ENCODE data around the gene MT1M. TPM values are rescaled to one million over a fixed set of nuclear protein-coding genes. Genes with fewer than 3 reads are reported as not detected.
"Not testable (repeated sequence)": the region's sequence is repeated elsewhere in the genome, so short reads cannot be mapped to it uniquely, and the experiment has no call there.

The MT1M gene
- total RNA-seq, 1 donor: 10.3 TPM

GRCh38 chr16:56657555-56658326, 25.3 kb downstream of the MT1M start, which contains the start of gene MT1F:
Gene MT1F, plus strand, starts transcription at chr16:56657959. Its CDS starts 100 bp downstream, at chr16:56658059.
- no peak for TF ChIP-seq CTCF (IDR thresholded peaks at IDR 0.05; ENCODE audit: insufficient read depth, low read length)
- H3K4me3 ChIP-seq (ENCODE audit: low read depth, low read length): peak within 1 kb of the TSS; percentile 55
- DNase-seq (ENCODE audit: low read depth): no peak

GRCh38 chr16:56658327-56658875, 25.9 kb downstream of the MT1M start:
- DNase-seq (ENCODE audit: low read depth): no peak
- no peak for TF ChIP-seq CTCF (IDR thresholded peaks at IDR 0.05; ENCODE audit: insufficient read depth, low read length)
- peak overlapping the region; percentile 55 for H3K4me3 ChIP-seq (ENCODE audit: low read depth, low read length)

DNA sequence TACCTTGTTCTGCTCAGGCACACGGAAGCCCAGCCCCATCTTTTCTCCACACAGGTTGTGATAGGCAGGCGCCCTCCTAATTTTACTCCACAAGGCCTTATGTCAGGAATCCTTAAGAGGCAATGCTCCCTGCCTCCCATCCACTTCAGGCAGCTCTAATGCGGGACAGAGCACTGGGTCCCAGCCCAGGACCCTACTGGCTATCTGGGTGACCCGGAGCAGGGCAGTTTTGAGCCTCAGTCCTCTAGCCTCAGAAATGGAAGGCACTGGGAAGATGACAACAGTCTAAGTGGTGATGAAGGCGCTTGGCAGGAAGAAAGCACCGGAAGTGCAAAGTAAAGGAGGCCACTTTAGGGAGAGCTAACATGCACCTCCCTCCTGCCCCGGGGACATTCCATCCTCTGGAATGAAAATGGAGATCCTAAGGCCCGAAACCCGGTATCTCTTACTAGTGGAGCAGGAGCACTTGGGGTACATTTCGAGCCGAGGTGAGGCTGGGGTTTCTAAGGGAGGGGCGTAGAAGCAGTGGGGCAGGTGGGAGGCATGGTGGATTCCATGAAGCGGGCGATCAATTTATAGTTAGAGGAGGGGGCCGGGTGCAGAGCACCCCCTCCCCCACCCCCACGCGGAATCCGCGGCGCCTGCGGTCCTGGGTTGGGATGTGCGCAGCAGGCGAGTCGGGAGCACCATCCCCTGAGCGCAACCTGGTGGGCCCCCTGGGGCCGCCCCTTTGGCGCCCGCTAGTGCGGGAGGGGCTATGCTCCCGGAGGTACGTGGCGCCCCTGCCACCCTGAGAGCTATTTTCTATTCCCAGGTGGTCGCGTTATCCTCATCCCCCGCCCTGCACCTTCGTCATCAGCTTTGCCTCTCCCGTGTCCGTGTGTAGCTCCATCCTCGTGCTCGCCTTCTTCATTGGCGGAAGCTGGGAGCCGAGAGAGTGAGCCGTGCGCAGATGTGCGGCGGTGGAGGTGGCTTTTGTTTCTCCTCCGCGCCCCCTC, 30.2 kb downstream of the MT1M start:
- no peak for TF ChIP-seq CTCF (IDR thresholded peaks at IDR 0.05; ENCODE audit: insufficient read depth, low read length)
- H3K4me3 ChIP-seq (ENCODE audit: low read depth, low read length): no peak overlapping the region
- DNase-seq (ENCODE audit: low read depth): no peak

GRCh38 chr16:56664506-56664905, 32.0 kb downstream of the MT1M start:
- DNase-seq (ENCODE audit: low read depth): no peak
- H3K4me3 ChIP-seq (ENCODE audit: low read depth, low read length): no peak overlapping the region
- no peak for TF ChIP-seq CTCF (IDR thresholded peaks at IDR 0.05; ENCODE audit: insufficient read depth, low read length)

GRCh38 chr16:56665286-56666261, 33.1 kb downstream of the MT1M start:
- H3K4me3 ChIP-seq (ENCODE audit: low read depth, low read length); DNase-seq (ENCODE audit: low read depth): not testable (repeated sequence)

DNA sequence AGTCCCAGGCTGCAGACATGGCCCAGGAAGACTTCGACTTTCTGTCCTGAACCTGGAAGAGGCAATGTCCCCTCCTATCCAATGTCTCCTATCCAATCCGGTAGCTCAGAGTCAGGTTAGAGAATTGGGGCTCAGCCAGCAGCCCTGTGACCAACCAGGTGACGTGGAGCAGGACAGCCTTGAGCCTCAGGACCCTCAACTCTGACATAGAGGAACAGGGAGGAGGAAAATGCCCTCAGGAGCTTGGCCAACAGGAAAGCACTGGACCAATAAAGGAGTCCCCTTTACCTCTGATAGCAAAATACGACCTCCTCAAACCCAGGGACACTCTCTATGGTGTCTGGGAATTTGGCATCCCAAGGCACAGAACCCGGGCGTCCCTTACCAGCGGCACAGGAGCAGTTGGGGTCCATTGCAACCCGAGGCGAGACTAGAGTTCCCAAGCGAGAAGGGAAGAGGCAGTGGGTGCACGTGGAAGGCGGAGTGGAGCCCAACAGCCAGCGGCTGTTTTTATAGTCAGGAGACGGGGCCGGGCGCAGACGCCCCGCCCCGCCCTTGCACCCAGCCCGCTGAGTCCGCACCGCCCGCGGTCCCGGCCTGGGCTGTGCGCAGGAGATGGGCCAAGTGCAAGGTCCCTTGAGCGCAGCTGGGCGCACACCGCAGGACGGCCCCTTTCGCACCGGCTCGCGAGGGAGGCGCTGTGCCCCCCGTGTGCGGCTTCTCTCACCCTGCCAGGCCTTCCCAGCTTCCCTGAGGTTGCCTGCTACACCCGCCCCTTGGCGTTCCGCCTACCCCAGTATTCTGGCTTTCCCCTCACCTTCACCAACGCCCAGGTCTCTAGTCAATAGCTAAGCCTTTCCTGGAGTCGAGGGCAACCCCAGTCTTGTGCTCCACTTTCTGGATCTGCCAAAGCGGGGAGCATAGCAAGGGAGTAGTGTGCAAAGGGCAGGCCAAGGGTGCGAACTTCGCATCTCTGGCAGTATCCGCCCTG, 35.4 kb downstream of the MT1M start, which contains the start of gene MT1G:
TSS of gene MT1G (minus strand) at position 485 of the 991 bp plus-strand sequence. CDS start at position 413, 72 bp downstream.
- TF ChIP-seq CTCF (IDR thresholded peaks at IDR 0.05; ENCODE audit: insufficient read depth, low read length): no peak
- peak within 1 kb of the TSS; percentile 13 for H3K4me3 ChIP-seq (ENCODE audit: low read depth, low read length)
- peak; percentile 14 for DNase-seq (ENCODE audit: low read depth)

Data from fibroblast of the aortic adventitia (primary cell).